GM12873 (cell line): ENCODE measurements around the gene DOCK9.

Source experiments
- TF ChIP-seq, protein P1 (sequence below): IDR thresholded peaks from 2 replicates; pipeline ENCODE4 v1.5.1; 2012; ENCODE audit warnings: low read depth, mild to moderate bottlenecking, moderate library complexity, low read length, control low read depth; ENCODE audit not compliant: insufficient read depth; ENCODE audit errors: missing control alignments

DOCK9 gene

DNA sequence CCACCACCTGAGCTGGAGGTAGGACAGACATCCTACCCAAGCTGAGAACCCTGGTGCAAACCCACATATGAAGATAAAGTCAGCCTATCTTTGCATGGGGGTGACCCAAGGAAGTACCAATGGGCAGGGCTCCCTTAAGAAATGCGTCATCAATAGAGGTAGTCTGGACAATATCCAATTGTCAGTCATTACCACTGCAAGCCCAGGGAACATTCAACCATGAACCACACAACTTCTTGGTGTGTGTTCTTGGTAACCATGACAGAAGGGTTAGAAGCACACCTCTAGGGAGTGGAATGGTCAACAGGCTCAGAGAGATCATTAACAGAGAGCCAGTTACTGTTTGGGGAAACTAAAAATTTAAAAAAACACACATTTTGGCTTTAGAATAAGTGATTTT lies 34.7 kb upstream of the DOCK9 start:
- TF ChIP-seq, protein P1, sequence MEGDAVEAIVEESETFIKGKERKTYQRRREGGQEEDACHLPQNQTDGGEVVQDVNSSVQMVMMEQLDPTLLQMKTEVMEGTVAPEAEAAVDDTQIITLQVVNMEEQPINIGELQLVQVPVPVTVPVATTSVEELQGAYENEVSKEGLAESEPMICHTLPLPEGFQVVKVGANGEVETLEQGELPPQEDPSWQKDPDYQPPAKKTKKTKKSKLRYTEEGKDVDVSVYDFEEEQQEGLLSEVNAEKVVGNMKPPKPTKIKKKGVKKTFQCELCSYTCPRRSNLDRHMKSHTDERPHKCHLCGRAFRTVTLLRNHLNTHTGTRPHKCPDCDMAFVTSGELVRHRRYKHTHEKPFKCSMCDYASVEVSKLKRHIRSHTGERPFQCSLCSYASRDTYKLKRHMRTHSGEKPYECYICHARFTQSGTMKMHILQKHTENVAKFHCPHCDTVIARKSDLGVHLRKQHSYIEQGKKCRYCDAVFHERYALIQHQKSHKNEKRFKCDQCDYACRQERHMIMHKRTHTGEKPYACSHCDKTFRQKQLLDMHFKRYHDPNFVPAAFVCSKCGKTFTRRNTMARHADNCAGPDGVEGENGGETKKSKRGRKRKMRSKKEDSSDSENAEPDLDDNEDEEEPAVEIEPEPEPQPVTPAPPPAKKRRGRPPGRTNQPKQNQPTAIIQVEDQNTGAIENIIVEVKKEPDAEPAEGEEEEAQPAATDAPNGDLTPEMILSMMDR = no peak

GRCh38 chr13:99009987-99010551 lies 32.2 kb upstream of the DOCK9 start:
- TF ChIP-seq, protein P1 = no peak

DNA sequence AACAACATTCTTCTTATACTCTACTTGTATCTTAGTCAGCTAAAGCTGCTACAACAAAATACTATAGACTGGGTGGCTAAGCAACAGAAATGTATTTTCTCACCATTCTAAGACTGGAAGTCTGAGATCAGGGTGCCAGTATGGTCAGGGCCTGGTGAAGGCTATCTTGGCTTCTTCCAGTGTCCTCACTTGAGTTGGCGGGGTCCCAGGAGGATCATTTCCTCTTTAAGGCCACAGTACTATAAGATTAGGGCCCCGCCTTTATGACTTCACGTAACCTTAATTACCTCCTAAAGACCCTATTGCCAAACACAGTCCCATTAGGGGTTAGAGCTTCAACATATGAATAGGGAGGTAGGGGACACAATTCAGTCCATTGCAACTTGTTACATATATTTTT lies 30.7 kb upstream of the DOCK9 start:
- TF ChIP-seq, protein P1 = no peak

GRCh38 chr13:99007414-99007986 lies 29.6 kb upstream of the DOCK9 start:
- TF ChIP-seq, protein P1 = no peak

DNA sequence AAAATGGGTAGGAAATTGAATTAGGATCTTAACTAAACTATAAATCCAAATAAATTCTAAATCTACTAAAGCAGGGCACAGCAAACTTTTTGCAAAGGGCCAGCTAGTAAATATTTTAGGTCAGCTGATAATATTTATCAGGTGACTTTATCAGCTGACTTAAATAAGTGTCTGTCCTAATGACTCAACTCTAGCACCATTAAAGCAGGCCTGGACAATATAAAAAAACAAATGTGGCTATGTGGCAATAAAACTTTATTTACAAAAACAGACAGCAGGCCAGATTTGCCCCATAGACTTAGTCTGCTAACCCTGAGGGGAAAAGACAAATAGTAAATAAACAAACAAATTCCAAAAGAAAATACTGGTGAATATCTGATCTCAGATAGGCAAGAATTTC lies 27.7 kb upstream of the DOCK9 start:
- TF ChIP-seq, protein P1 = no peak

DNA sequence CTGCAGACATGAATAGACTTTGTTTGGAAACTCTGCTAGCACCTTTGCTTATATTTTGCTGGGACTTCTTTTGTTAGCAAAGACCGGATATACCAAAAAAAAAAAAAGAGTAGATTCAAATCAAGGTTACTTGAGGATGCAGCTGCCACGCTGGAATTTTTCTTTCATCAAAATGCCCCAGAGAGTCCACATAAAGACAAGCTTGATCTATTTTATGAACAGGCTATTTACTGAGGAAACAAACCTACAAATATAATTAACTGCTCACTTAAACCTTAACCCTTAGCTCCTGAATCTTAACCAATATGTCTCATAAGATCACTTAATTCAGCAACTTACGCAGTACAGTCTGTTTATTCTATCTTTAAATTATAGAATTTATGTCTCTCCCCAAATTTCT lies 27.1 kb upstream of the DOCK9 start:
- TF ChIP-seq, protein P1 = no peak

DNA sequence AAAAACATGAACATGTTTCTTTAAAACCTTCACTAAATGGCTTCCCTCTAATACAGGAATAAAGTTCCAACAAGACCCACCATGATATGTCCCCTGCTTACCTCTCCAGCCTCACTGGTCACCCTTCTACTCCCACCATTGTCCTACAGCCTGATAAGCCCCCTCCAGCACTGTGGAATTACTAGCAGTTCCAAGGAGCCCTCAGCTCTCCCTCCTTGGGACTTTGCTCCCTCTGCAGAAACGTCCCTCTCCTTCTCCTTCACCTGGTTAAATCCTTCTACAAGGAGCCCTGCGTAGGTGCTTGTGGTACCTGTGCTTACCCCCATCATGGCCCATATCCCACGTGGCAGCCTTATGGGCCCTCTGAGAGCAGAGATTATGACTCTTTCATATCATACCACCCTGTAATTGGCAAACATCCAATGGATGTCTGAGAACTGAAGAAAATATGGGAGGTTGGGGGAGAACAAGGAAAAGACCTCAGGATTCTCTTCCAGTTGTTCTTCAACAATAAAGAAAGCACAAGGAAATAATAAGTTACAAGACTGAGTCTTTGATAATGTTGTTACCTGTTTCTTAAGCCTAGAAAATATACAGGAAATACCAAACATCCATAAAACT lies 26.1 kb upstream of the DOCK9 start:
- TF ChIP-seq, protein P1 = no peak
